Activated CD8-positive, alpha-beta memory T cell treated with anti-CD3 and anti-CD28 coated beads, Interleukin-2, amount 50 U/mL, for 48 hours (primary cell): Measurements from ENCODE around the gene FBLN1.

Experiments used
- DNase-seq: peaks from one replicate; pipeline ENCODE4 v3.0.0-alpha.2; 2020

Gene FBLN1

GRCh38 chr22:45504373-45505341 is 2.0 kb downstream of the FBLN1 start:
- no peak for DNase-seq

- DNase-seq, result no peak
These were observed 3.5 kb downstream of the FBLN1 start for GRCh38 chr22:45505991-45506747.

GRCh38 chr22:45506816-45507360 is 4.2 kb downstream of the FBLN1 start:
- no peak for DNase-seq

- no peak for DNase-seq
These were observed 5.1 kb downstream of the FBLN1 start for GRCh38 chr22:45507798-45508197.

DNA sequence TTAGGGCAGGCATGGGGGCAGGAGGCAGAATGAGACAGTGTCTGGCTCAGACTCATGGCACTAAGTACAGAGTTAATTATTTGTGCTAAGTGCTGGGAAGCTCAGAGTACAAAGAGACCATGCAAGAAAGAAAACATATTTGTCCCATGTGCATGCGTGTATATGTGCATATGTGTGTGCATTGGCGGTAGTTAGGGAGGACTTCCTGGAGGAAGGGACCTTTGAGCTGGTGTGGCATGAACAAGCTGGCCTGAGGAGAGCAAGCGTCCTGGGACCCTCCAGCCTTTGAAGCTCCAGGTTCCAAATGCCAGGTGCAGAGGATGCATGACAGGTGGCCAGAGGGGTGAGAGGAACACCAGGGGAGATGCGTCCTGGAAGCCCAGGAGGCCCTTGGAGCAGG is 6.1 kb downstream of the FBLN1 start:
- DNase-seq, result no peak

GRCh38 chr22:45510376-45511232 is 7.9 kb downstream of the FBLN1 start:
- DNase-seq, result no peak

GRCh38 chr22:45511847-45512261 is 9.2 kb downstream of the FBLN1 start:
- no peak for DNase-seq

DNA sequence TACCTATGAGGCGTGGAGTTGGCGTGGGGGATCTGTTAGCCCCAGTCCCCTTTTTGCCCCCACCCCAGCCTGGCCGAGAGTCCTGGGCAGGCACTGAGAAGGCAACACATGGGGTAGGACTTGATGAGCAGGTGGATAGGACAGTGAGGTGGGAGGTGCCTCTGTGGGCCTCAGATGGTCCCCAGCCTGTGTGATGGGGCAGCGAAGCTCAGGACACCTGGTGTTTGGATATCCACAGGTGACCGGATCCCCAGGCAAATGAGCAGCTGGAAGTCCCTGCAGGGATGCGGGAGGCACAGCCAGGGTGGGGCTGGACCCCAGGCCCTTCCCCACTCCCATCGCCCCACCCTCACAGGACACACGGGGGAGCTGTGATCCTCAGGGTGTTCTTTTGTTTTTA is 9.7 kb downstream of the FBLN1 start:
- no peak for DNase-seq

GRCh38 chr22:45515676-45516075 is 13.0 kb downstream of the FBLN1 start:
- no peak for DNase-seq

DNA sequence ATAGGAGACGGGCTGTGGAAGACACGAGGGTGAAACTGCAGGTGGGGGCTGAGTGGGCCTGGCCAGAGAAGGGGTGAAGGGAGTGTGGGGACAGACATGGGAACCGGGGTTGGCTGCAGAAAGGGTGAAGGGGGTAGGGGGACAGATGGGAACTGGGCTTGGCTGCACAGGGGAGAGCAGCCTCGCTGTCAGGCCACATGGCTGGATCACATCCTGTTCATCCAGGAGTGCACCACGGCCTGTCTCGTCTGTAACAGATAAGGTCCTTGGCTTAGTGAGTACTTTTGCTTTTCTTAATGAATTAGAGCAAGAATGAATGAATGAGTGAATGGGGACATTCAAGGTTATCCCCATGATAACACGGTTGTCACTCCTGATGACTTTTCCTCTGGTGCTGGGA is 13.5 kb downstream of the FBLN1 start:
- no peak for DNase-seq

- DNase-seq, result no peak
These were observed 14.4 kb downstream of the FBLN1 start for GRCh38 chr22:45516923-45517675.

GRCh38 chr22:45518136-45518535 is 15.5 kb downstream of the FBLN1 start:
- DNase-seq, result no peak

DNA sequence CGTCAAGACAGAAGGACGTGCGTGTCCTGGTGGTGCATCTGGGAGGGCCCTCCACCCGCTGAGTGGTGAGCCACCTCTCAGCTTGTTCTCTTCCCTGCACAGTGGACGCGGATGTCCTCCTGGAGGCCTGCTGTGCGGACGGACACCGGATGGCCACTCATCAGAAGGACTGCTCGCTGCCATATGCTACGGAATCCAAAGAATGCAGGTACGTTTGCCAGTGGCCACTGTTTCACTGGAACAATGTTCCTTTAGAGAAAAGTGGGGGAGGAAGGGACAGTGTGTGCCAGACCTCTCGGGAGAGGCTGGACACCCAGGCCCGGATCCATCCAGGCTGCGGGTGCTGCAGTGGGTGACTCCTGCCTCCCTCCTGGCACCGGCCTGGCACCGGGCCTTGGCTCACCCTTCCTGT is 15.9 kb downstream of the FBLN1 start:
- DNase-seq, result no peak

DNA sequence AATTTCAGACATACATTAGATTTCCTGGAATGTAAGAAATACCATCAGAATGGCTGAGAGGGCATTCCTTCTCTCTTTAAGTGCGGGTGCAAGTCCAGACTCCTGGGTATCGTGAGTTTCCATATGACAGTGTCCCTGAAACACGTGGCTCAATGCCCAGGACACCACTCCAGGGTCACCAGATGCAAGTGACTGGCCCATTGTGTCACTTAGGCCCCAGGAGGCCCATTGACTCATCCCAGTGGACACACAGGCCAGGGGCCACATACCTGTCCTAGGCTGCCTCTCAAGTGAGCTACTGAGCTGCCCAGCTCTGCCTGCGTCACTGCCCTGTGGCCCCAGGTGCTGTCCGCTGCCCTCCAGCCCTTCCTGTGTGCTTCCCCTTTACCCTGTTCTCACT is 18.5 kb downstream of the FBLN1 start:
- DNase-seq, result no peak

DNA sequence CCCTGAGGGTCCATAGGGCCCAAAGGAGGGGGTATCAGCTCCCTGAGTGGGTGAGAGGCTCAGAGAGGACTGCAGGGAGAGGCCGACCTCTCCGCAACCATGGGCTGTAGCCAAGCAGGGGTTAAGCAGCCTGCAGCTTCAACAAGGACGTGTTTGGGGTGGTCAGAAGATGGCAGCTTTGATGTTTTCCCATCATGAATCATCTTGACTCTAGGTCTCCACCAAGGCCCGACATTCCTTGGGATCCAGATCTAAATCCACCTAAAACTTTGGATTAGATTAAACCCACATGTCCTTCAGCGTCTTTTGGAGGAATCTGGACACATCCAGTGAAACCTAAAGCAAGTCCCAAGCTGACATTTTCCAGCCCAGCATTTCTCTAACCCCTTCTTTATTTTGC is 19.8 kb downstream of the FBLN1 start:
- DNase-seq, result no peak

DNA sequence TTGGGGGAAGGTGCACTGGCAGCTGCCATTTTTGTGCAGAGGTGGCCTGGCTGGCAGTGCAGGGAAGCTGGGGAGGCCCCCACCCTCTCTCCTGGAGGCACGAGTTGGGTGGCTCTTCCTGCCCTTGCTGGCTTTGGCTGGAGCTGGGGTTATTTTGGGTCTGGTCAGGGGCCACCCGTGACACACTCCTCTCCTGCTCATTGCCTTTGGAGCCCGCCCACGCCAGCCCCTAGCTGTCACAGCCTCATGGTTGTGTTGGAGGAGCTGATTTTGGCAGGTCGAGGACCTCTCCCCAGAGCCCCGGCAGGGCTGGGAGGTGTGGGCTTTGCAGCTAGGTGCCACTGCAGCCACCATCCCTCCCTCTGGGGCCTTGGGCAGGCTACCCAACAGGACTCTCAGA is 21.5 kb downstream of the FBLN1 start:
- no peak for DNase-seq

DNA sequence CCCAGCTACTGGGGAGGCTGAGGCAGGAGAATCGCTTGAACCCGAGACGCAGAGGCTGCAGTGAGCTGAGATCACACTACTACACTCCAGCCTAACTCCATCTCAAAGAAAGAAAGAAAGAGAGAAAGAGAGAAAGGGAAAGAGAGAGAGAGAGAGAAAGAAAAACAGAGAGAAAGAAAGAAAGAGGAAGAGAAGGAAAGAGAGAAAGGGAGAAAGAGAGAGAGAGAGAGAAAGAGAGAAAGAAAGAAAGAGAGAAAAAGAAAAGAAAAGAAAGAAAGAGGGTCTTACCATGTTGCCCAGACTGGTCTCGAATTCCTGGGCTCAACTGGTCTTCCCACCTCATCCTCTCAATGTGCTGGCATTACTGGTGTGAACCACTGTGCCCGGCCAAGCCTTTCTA is 22.3 kb downstream of the FBLN1 start:
- DNase-seq, result no peak

- DNase-seq, result no peak
These were observed 22.8 kb downstream of the FBLN1 start for GRCh38 chr22:45525480-45525879.

DNA sequence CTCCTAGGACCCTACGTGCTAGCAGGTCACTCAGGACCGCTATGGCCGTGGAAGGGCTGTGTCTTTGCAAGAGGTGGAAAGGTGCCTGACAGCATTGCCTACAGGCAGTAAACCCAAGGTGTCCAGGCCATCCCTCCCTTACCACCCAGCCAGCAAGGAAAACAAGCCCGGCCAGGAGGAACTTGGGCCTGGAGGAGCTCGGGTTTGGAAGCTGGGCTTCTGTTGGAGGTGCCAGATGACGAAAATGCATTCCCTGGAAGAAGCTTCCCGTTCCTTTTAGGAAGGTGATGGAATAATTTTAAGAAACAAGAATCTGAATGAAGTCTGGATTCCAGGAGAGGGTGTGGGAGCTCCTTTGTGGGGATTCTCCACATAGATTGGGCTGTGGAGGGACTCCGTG is 23.6 kb downstream of the FBLN1 start:
- DNase-seq, result no peak

GRCh38 chr22:45526768-45527360 is 24.2 kb downstream of the FBLN1 start:
- no peak for DNase-seq

GRCh38 chr22:45527456-45527855 is 24.8 kb downstream of the FBLN1 start:
- DNase-seq, result no peak

DNA sequence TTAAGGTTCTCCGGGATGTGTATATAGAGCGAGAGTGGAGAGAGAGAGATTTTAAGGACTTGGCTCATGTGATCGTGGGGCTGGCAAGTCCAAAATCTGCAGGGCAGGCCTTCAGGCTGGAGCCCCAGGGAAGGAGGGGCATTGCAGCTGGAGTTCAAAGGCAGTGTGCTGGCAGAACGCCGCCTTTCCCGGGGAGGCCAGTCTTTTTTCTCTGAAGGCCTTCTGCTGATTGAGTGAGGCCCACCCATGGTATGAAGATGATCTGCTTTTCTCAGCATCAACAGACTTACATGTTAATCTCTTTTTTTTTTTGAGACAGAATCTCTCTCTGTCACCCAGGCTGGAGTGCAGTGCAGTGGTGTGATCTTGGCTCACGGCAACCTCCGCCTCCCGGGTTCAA is 25.4 kb downstream of the FBLN1 start:
- no peak for DNase-seq
